GM06990 (cell line): ENCODE measurements around the gene CADM1.

ENCODE experiments used
- DNase-seq: peaks from one replicate; pipeline ENCODE4 v3.0.0-alpha.2; 2011; ENCODE audit not compliant: insufficient read length; ENCODE audit errors: extremely low read depth
- H3K27me3 ChIP-seq: replicated peaks from 2 replicates; pipeline ENCODE4 v1.6.0; 2011; ENCODE audit warnings: low read length; ENCODE audit not compliant: control insufficient read depth, insufficient read depth
- H3K36me3 ChIP-seq: 2 replicates; pipeline ENCODE4 v1.5.1; 2011; ENCODE audit warnings: low read length; ENCODE audit not compliant: control insufficient read depth, insufficient read depth
- H3K4me3 ChIP-seq: replicated peaks from 2 replicates; pipeline ENCODE4 v1.5.1; 2011; ENCODE audit warnings: low read depth, mild to moderate bottlenecking, control low read depth, low read length
- CTCF ChIP-seq: IDR thresholded peaks from 2 replicates; pipeline ENCODE4 v1.5.1; 2011; ENCODE audit warnings: low read length, control low read depth, mild to moderate bottlenecking, inconsistent platforms; ENCODE audit not compliant: insufficient read depth, poor library complexity, severe bottlenecking

The CADM1 gene

GRCh38 chr11:115170133-115170815 lies 333.9 kb downstream of the CADM1 start:
- Histone ChIP-seq H3K36me3 (no peaks in the 10 kb centered on the region), H3K27me3 (0 out of 2 replicates have a peak, but pooled peaks cover 2% of the 10 kb centered on the region), H3K4me3 (no peak overlapping the region)
- peak; percentile 76 for TF ChIP-seq CTCF
- DNase-seq = no peak

GRCh38 chr11:115169251-115169650 lies 335.0 kb downstream of the CADM1 start:
- DNase-seq = no peak
- no peak for TF ChIP-seq CTCF
- Histone ChIP-seq H3K36me3 (no peaks in the 10 kb centered on the region), H3K4me3 (no peak overlapping the region), H3K27me3 (peaks cover 2% of the 10 kb centered on the region; the same call in 1 of the 2 replicates)

- Histone ChIP-seq H3K27me3 (peaks cover 2% of the 10 kb centered on the region; the same call in 1 of the 2 replicates), H3K4me3 (no peak overlapping the region), H3K36me3 (no peaks in the 10 kb centered on the region)
- TF ChIP-seq CTCF = no peak
- no peak for DNase-seq
Measured at GRCh38 chr11:115168686-115169085, 335.5 kb downstream of the CADM1 start.

GRCh38 chr11:115168229-115168671 lies 336.0 kb downstream of the CADM1 start:
- no peak for TF ChIP-seq CTCF
- peaks cover 2% of the 10 kb centered on the region; the same call in 1 of the 2 replicates for H3K27me3 ChIP-seq
- H3K36me3 ChIP-seq = no peaks in the 10 kb centered on the region
- H3K4me3 ChIP-seq = no peak overlapping the region
- no peak for DNase-seq

GRCh38 chr11:115167456-115167855 lies 336.8 kb downstream of the CADM1 start:
- no peak for DNase-seq
- no peak for TF ChIP-seq CTCF
- Histone ChIP-seq H3K4me3 (no peak overlapping the region), H3K27me3 (peaks cover 2% of the 10 kb centered on the region; the same call in 1 of the 2 replicates), H3K36me3 (no peaks in the 10 kb centered on the region)

GRCh38 chr11:115166820-115167219 lies 337.4 kb downstream of the CADM1 start:
- Histone ChIP-seq H3K27me3 (peaks cover 2% of the 10 kb centered on the region), H3K4me3 (no peak overlapping the region), H3K36me3 (no peaks in the 10 kb centered on the region)
- no peak for DNase-seq
- no peak for TF ChIP-seq CTCF
